GM12878 (cell line): ENCODE data around the gene WFIKKN1. TPM values are rescaled to one million over a fixed set of nuclear protein-coding genes. Genes with fewer than 3 reads are reported as not detected.

Experiments
- ATAC-seq: fragments of 200-7000 bp; cut with Tn5 transposase; 3 replicates; pipeline ENCODE4 v1.9.1; 2020; ENCODE audit warnings: mild to moderate bottlenecking, moderate library complexity
- BruUV-seq: library from RNA; stranded (reverse); fragments of 400-500 nt; replicated peaks from 2 replicates; lab custom pipeline; 2021; lab: Mats Ljungman, UMichigan
- CTCF ChIA-PET: fragments of 300-600 bp; sonication (Branson Sonifier 250); formaldehyde crosslinking; extraction: SDS; loops from one replicate; lab custom pipeline; 2021; ENCODE audit warnings: inconsistent platforms; lab: Yijun Ruan, JAX
- POLR2A ChIA-PET: fragments of 350-600 bp; formaldehyde crosslinking; extraction: SDS; loops from one replicate; lab custom pipeline; 2021; ENCODE audit warnings: inconsistent platforms; lab: Charles Lee
- RAD21 ChIA-PET: fragments of 300-600 bp; sonication (Branson Sonifier 250); formaldehyde crosslinking; loops from one replicate; lab custom pipeline; 2023; ENCODE audit warnings: antibody characterized with exemption; ENCODE audit not compliant: unreplicated experiment; lab: Charles Lee
- SMC1A ChIA-PET: fragments of 300-600 bp; sonication (Branson Sonifier 250); formaldehyde crosslinking; loops from one replicate; lab custom pipeline; 2023; ENCODE audit not compliant: unreplicated experiment, uncharacterized antibody; lab: Charles Lee
- DNase-seq: peaks from one replicate; pipeline ENCODE4 v3.0.0-alpha.2; 2011; ENCODE audit warnings: low read depth, low spot score
- FAIRE-seq: peaks from 3 replicates; lab custom pipeline; 2011; peaks lifted over from hg19 to GRCh38; lab: Jason Lieb, UNC
- H2AFZ ChIP-seq: 2 replicates; pipeline ENCODE4 v1.6.0; 2011; ENCODE audit warnings: low read depth, low read length, control low read depth; ENCODE audit not compliant: control insufficient read depth
- H3K27ac ChIP-seq: 2 replicates; pipeline ENCODE4 v1.5.1; 2011; ENCODE audit warnings: control low read depth; ENCODE audit not compliant: control insufficient read depth, insufficient read depth
- H3K27me3 ChIP-seq, 2 experiments: replicated peaks in 1 of 2; 2 replicates each; pipeline versions ENCODE4 v1.6.0 to v1.6.1; 2011; ENCODE audit warnings: low read length in 1 of 2; ENCODE audit not compliant: control insufficient read depth in 2 of 2, insufficient read depth in 2 of 2
- H3K36me3 ChIP-seq, 2 experiments: 2 replicates each; pipeline ENCODE4 v1.5.1; 2011; ENCODE audit warnings: low read length in 1 of 2; ENCODE audit not compliant: control insufficient read depth in 2 of 2, insufficient read depth in 2 of 2
- H3K4me1 ChIP-seq: 2 replicates; pipeline ENCODE4 v1.6.1; 2011; ENCODE audit warnings: mild to moderate bottlenecking, low read length, moderate library complexity, mixed read lengths; ENCODE audit not compliant: control insufficient read depth, insufficient read depth
- H3K4me2 ChIP-seq: 2 replicates; pipeline ENCODE4 v1.6.0; 2011; ENCODE audit warnings: control low read depth; ENCODE audit not compliant: control insufficient read depth, insufficient read depth
- H3K4me3 ChIP-seq: fragments of 200-600 bp; sonication (generic); 2 replicates; pipeline ENCODE4 v1.5.1; 2016
- H3K79me2 ChIP-seq: 2 replicates; pipeline ENCODE4 v1.6.0; 2011; ENCODE audit warnings: low read length; ENCODE audit not compliant: control insufficient read depth, insufficient read depth
- H3K9ac ChIP-seq: 2 replicates; pipeline ENCODE4 v1.8.0; 2011; ENCODE audit warnings: low read length, control low read depth, mixed read lengths; ENCODE audit not compliant: control insufficient read depth, insufficient read depth
- H3K9me3 ChIP-seq: replicated peaks from 3 replicates; pipeline ENCODE4 v1.5.1; 2011; ENCODE audit warnings: mild to moderate bottlenecking, low read length; ENCODE audit not compliant: control insufficient read depth, insufficient read depth
- H4K20me1 ChIP-seq: 2 replicates; pipeline ENCODE4 v1.6.0; 2011; ENCODE audit not compliant: control insufficient read depth, insufficient read depth
- EGR1 ChIP-seq, 2 experiments: IDR thresholded peaks; 1 replicate in 1 of 2; 2 replicates in 1 of 2; pipeline ENCODE4 v1.6.1; 2011 to 2012; ENCODE audit warnings: low read depth in 2 of 2, low read length in 2 of 2, borderline replicate concordance in 1 of 2, mild to moderate bottlenecking in 1 of 2, moderate library complexity in 1 of 2
- HDAC6 ChIP-seq: fragments of 200-600 bp; sonication (generic); IDR thresholded peaks from one replicate; pipeline ENCODE4 v1.8.0; 2017; ENCODE audit warnings: antibody characterized with exemption; ENCODE audit not compliant: unreplicated experiment
- IKZF2 ChIP-seq, 2 experiments: fragments of 450-650 bp; IDR thresholded peaks; 2 replicates each; pipeline ENCODE4 v1.6.1; 2017; ENCODE audit warnings: mild to moderate bottlenecking in 2 of 2, moderate library complexity in 2 of 2
- MXI1 ChIP-seq: fragments of 150-350 bp; IDR thresholded peaks from 2 replicates; pipeline ENCODE4 v1.6.1; 2011; ENCODE audit warnings: low read depth, mild to moderate bottlenecking, inconsistent platforms, low read length, improper control_type of control experiment
- NFYA ChIP-seq: IDR thresholded peaks from 2 replicates; pipeline ENCODE4 v1.6.1; 2011; ENCODE audit warnings: low read depth, mild to moderate bottlenecking, low read length, improper control_type of control experiment, borderline replicate concordance
- NR2C2 ChIP-seq: IDR thresholded peaks from 2 replicates; pipeline ENCODE4 v1.6.1; 2011; ENCODE audit warnings: borderline replicate concordance, low read depth; ENCODE audit not compliant: control insufficient read depth, insufficient read length
- POLR2A ChIP-seq: IDR thresholded peaks from 2 replicates; pipeline ENCODE4 v1.6.1; 2011; ENCODE audit warnings: low read depth, mild to moderate bottlenecking, low read length
- SP1 ChIP-seq: IDR thresholded peaks from one replicate; pipeline ENCODE4 v1.6.1; 2011; ENCODE audit warnings: low read depth, low read length
- TARDBP ChIP-seq: IDR thresholded peaks from 2 replicates; pipeline ENCODE4 v1.6.1; 2016; ENCODE audit warnings: borderline replicate concordance
- USF1 ChIP-seq: IDR thresholded peaks from 2 replicates; pipeline ENCODE4 v1.6.1; 2011; ENCODE audit warnings: borderline replicate concordance, low read depth, mild to moderate bottlenecking, moderate library complexity, mixed read lengths, low read length; ENCODE audit not compliant: insufficient read depth; ENCODE audit errors: extremely low read length
- USF2 ChIP-seq: IDR thresholded peaks from 2 replicates; pipeline ENCODE4 v1.6.1; 2011; ENCODE audit warnings: low read depth, low read length, improper control_type of control experiment, borderline replicate concordance
- WGBS: methylation state at CpG from one replicate; pipeline ENCODE4 v1.1.6; 2016; ENCODE audit warnings: low lambda C conversion rate; ENCODE audit not compliant: insufficient replicate concordance, insufficient coverage; ENCODE audit errors: missing lambda C conversion rate; 5-methylcytosine and 5-hydroxymethylcytosine counted together
- in situ Hi-C: fragments of 300-500 bp; cut with MboI; formaldehyde crosslinking; loops from 9 replicates; pipeline ENCODE4 v1.14.3; 2018; ENCODE audit warnings: mixed read lengths
- intact Hi-C: fragments of 100-400 bp; cut with micrococcal nuclease; formaldehyde crosslinking; loops from one replicate; pipeline ENCODE4 v1.14.2; 2022; ENCODE audit not compliant: unreplicated experiment
- polyA plus RNA-seq, 11 experiments: library from polyadenylated mRNA; depleted of rRNA in 4 of 11; unstranded in 6 of 11; stranded (reverse) in 5 of 11; fragments of >200 nt; fragmentation: Nextera tagmentation in 4 of 11; fragmentation: Illumina TruSeq in 1 of 11; extraction: Ambion mirVana in 4 of 11; extraction: Trizol in 1 of 11; gene quantifications; 1 replicate in 1 of 11; 2 replicates in 10 of 11; pipeline versions ENCODE4 v1.2.1 to v1.2.3, GENCODE V29; 2011 to 2016; ENCODE audit warnings: inconsistent platforms in 2 of 11, missing spikeins in 2 of 11, low read depth in 1 of 11
- total RNA-seq, 4 experiments: library from RNA; depleted of rRNA in 3 of 4; stranded (reverse); fragments of >200 nt in 3 of 4; fragmentation: Illumina TruSeq in 1 of 4; extraction: Trizol in 1 of 4; gene quantifications; 2 replicates each; pipeline versions ENCODE4 v1.2.1 to v1.2.3, GENCODE V29; 2013 to 2021
- TF ChIP-seq, protein P1 (sequence below): fragments of 450-650 bp; formaldehyde crosslinking; IDR thresholded peaks from 2 replicates; pipeline ENCODE4 v1.4.0; 2022; ENCODE audit warnings: mild to moderate bottlenecking, moderate library complexity
- TF ChIP-seq, protein P2 (sequence below): fragments of 450-650 bp; IDR thresholded peaks from 2 replicates; pipeline ENCODE4 v1.6.1; 2018; ENCODE audit warnings: borderline replicate concordance, mild to moderate bottlenecking; ENCODE audit not compliant: partially characterized antibody

The WFIKKN1 gene
- total and polyA plus RNA-seq, 10 of the 15 experiments (the other 5 are each of a cell fraction or from before 2014, with no cell fraction given) = 0.01 to 0.41 (median 0.05) TPM; not detected in 2

GRCh38 chr16:637081-638018, 6.6 kb downstream of the WFIKKN1 start:
- Histone ChIP-seq H3K4me2 (peak overlapping the region; percentile 96), H3K9me3 (no peaks in the 10 kb centered on the region), H2AFZ (peak overlapping the region; percentile 98), H3K27ac (peak overlapping the region; percentile 82), H3K4me1 (peaks cover 13% of the 10 kb centered on the region), H3K27me3 (no peaks in the 10 kb centered on the region), H3K36me3 (peaks cover 0 to 4% of the 10 kb centered on the region in 2 experiments; a peak in 3 of 4 replicates), H3K4me3 (peak overlapping the region; percentile 88; the same call in 1 of the 2 replicates), H4K20me1 (no peaks in the 10 kb centered on the region), H3K9ac (peak overlapping the region; percentile 85; the same call in 1 of the 2 replicates), H3K79me2 (peaks cover 28% of the 10 kb centered on the region)
- FAIRE-seq (peak; percentile 13), ATAC-seq (peak; percentile 65), DNase-seq (no peak)
- WGBS = 32% methylated on average over 28 of the region's 53 CpGs
- ChIA-PET SMC1A (interaction anchor here (1.6 kb wide), 1 partner anchor 11 kb away, joined by 5 read pairs; no protein-coding TSS in a partner anchor), RAD21 (interaction anchor here (1.1 to 2.0 kb wide), 2 partner anchors 12 to 111 kb away, joined by 3 to 13 read pairs; partner anchors contain the start of gene WDR90), POLR2A (interaction anchor here (0.6 to 1.9 kb wide), 10 partner anchors 9 to 455 kb away, joined by 3 to 5 read pairs (median 4); partner anchors contain the start of genes RHOT2 and WDR90), CTCF (interaction anchor here (1.1 to 1.5 kb wide), 5 partner anchors 11 to 60 kb away, joined by 4 to 11 read pairs (median 4); partner anchors contain the start of genes RHOT2 and WDR90)
- TF ChIP-seq IKZF2 (IDR thresholded peaks at IDR 0.05) = no peak
- TF ChIP-seq TARDBP = no peak
- TF ChIP-seq, protein P1, sequence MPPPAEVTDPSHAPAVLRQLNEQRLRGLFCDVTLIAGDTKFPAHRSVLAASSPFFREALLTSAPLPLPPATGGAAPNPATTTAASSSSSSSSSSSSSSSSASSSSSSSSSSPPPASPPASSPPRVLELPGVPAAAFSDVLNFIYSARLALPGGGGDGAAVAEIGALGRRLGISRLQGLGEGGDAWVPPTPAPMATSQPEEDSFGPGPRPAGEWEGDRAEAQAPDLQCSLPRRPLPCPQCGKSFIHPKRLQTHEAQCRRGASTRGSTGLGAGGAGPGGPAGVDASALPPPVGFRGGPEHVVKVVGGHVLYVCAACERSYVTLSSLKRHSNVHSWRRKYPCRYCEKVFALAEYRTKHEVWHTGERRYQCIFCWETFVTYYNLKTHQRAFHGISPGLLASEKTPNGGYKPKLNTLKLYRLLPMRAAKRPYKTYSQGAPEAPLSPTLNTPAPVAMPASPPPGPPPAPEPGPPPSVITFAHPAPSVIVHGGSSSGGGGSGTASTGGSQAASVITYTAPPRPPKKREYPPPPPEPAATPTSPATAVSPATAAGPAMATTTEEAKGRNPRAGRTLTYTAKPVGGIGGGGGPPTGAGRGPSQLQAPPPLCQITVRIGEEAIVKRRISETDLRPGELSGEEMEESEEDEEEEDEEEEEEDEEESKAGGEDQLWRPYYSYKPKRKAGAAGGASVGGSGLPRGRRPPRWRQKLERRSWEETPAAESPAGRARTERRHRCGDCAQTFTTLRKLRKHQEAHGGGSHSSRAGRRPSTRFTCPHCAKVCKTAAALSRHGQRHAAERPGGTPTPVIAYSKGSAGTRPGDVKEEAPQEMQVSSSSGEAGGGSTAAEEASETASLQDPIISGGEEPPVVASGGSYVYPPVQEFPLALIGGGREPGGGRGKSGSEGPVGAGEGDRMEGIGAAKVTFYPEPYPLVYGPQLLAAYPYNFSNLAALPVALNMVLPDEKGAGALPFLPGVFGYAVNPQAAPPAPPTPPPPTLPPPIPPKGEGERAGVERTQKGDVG = no peak
- TF ChIP-seq, protein P2, sequence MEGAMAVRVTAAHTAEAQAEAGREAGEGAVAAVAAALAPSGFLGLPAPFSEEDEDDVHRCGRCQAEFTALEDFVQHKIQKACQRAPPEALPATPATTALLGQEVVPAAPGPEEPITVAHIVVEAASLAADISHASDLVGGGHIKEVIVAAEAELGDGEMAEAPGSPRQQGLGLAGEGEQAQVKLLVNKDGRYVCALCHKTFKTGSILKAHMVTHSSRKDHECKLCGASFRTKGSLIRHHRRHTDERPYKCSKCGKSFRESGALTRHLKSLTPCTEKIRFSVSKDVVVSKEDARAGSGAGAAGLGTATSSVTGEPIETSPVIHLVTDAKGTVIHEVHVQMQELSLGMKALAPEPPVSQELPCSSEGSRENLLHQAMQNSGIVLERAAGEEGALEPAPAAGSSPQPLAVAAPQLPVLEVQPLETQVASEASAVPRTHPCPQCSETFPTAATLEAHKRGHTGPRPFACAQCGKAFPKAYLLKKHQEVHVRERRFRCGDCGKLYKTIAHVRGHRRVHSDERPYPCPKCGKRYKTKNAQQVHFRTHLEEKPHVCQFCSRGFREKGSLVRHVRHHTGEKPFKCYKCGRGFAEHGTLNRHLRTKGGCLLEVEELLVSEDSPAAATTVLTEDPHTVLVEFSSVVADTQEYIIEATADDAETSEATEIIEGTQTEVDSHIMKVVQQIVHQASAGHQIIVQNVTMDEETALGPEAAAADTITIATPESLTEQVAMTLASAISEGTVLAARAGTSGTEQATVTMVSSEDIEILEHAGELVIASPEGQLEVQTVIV = no peak
- TF ChIP-seq USF2 = no peak
- TF ChIP-seq NR2C2 = no peak
- TF ChIP-seq EGR1 (IDR thresholded peaks at IDR 0.05; ENCODE audit: borderline replicate concordance in 1 of 2, low read depth in 2 of 2, low read length in 2 of 2) = peak in 1 of 2 experiments; percentile 17; a peak in 1 of 3 replicates
- TF ChIP-seq HDAC6 = no peak
- TF ChIP-seq SP1 = no peak
- peak; percentile 57 for TF ChIP-seq USF1
- no peak for TF ChIP-seq POLR2A
- no peak for TF ChIP-seq MXI1
- no peak for TF ChIP-seq NFYA
- in situ Hi-C loops (no loop called here), intact Hi-C loops (loop anchor here (5.0 kb wide), 2 partner anchors 45 to 110 kb away; partner anchors contain the start of genes CAPN15, JMJD8 and STUB1)
- no TSS peak for BruUV-seq
